ENCODE data around the gene JAKMIP3. TPM values are rescaled to one million over a fixed set of nuclear protein-coding genes. Genes with fewer than 3 reads are reported as not detected.

JAKMIP3 gene
- total and polyA plus RNA-seq, 2 donors: 0.19 to 0.39 TPM

GRCh38 chr10:132103116-132103910, 37.6 kb downstream of the JAKMIP3 start:
- H3K9me3 ChIP-seq (ENCODE audit: control insufficient read depth in 2 of 2, insufficient read depth in 1 of 2, low read length in 1 of 2): no peaks in the 10 kb centered on the region
- no peaks in the 10 kb centered on the region for H3K36me3 ChIP-seq (ENCODE audit: control insufficient read depth in 2 of 2, insufficient read depth in 2 of 2, low read length in 1 of 2)
- no peaks in the 10 kb centered on the region for H3K4me1 ChIP-seq (ENCODE audit: control insufficient read depth in 2 of 2, insufficient read depth in 2 of 2, low read length in 2 of 2)
- no peak overlapping the region for H3K27ac ChIP-seq (ENCODE audit: low read depth in 1 of 2, low read length in 1 of 2)
- H3K4me3 ChIP-seq (ENCODE audit: low read length in 2 of 2): no peak overlapping the region
- WGBS: 79% methylated on average over 7 of the region's 7 CpGs
- DNase-seq (ENCODE audit: low read depth in 6 of 9, low spot score in 9 of 9): no peak
- H3K27me3 ChIP-seq (ENCODE audit: control insufficient read depth in 2 of 2, insufficient read depth in 1 of 2, low read length in 1 of 2): peaks cover 0 to 2% of the 10 kb centered on the region in 2 donors

GRCh38 chr10:132104062-132104461, 38.3 kb downstream of the JAKMIP3 start:
- DNase-seq (ENCODE audit: low read depth in 6 of 9, low spot score in 9 of 9): no peak
- no peaks in the 10 kb centered on the region for H3K36me3 ChIP-seq (ENCODE audit: control insufficient read depth in 2 of 2, insufficient read depth in 2 of 2, low read length in 1 of 2)

GRCh38 chr10:132104471-132105301, 38.9 kb downstream of the JAKMIP3 start:
- Histone ChIP-seq H3K27me3 (ENCODE audit: control insufficient read depth in 2 of 2, insufficient read depth in 1 of 2, low read length in 1 of 2) (no peaks in the 10 kb centered on the region), H3K4me3 (ENCODE audit: low read length in 2 of 2) (no peak overlapping the region), H3K27ac (ENCODE audit: low read depth in 1 of 2, low read length in 1 of 2) (no peak overlapping the region), H3K9me3 (ENCODE audit: control insufficient read depth in 2 of 2, insufficient read depth in 1 of 2, low read length in 1 of 2) (no peaks in the 10 kb centered on the region), H3K4me1 (ENCODE audit: control insufficient read depth in 2 of 2, insufficient read depth in 2 of 2, low read length in 2 of 2) (no peaks in the 10 kb centered on the region), H3K36me3 (ENCODE audit: control insufficient read depth in 2 of 2, insufficient read depth in 2 of 2, low read length in 1 of 2) (no peaks in the 10 kb centered on the region)
- no peak for DNase-seq (ENCODE audit: low read depth in 6 of 9, low spot score in 9 of 9)
- 89% methylated on average over 27 of the region's 27 CpGs for whole genome bisulfite sequencing

More at GRCh38 chr10:132104062-132104461, 38.3 kb downstream of the JAKMIP3 start:
- WGBS: 91% methylated on average over 13 of the region's 13 CpGs
- Histone ChIP-seq H3K4me3 (ENCODE audit: low read length in 2 of 2) (no peak overlapping the region), H3K9me3 (ENCODE audit: control insufficient read depth in 2 of 2, insufficient read depth in 1 of 2, low read length in 1 of 2) (no peaks in the 10 kb centered on the region), H3K4me1 (ENCODE audit: control insufficient read depth in 2 of 2, insufficient read depth in 2 of 2, low read length in 2 of 2) (no peaks in the 10 kb centered on the region), H3K27me3 (ENCODE audit: control insufficient read depth in 2 of 2, insufficient read depth in 1 of 2, low read length in 1 of 2) (peaks cover 0 to under 1% of the 10 kb centered on the region in 2 donors), H3K27ac (ENCODE audit: low read depth in 1 of 2, low read length in 1 of 2) (no peak overlapping the region)

- WGBS: 87% methylated on average over 14 of the region's 14 CpGs
- Histone ChIP-seq H3K4me3 (ENCODE audit: low read length in 2 of 2) (no peak overlapping the region), H3K27ac (ENCODE audit: low read depth in 1 of 2, low read length in 1 of 2) (no peak overlapping the region), H3K9me3 (ENCODE audit: control insufficient read depth in 2 of 2, insufficient read depth in 1 of 2, low read length in 1 of 2) (no peaks in the 10 kb centered on the region), H3K36me3 (ENCODE audit: control insufficient read depth in 2 of 2, insufficient read depth in 2 of 2, low read length in 1 of 2) (no peaks in the 10 kb centered on the region), H3K4me1 (ENCODE audit: control insufficient read depth in 2 of 2, insufficient read depth in 2 of 2, low read length in 2 of 2) (no peaks in the 10 kb centered on the region), H3K27me3 (ENCODE audit: control insufficient read depth in 2 of 2, insufficient read depth in 1 of 2, low read length in 1 of 2) (no peaks in the 10 kb centered on the region)
- DNase-seq (ENCODE audit: low read depth in 6 of 9, low spot score in 9 of 9): no peak
Measured at GRCh38 chr10:132105302-132105995, 39.7 kb downstream of the JAKMIP3 start.

- no peak overlapping the region for H3K27ac ChIP-seq (ENCODE audit: low read depth in 1 of 2, low read length in 1 of 2)
- no peaks in the 10 kb centered on the region for H3K27me3 ChIP-seq (ENCODE audit: control insufficient read depth in 2 of 2, insufficient read depth in 1 of 2, low read length in 1 of 2)
- no peak overlapping the region for H3K4me3 ChIP-seq (ENCODE audit: low read length in 2 of 2)
- 95% methylated on average over 15 of the region's 15 CpGs for WGBS
- H3K36me3 ChIP-seq (ENCODE audit: control insufficient read depth in 2 of 2, insufficient read depth in 2 of 2, low read length in 1 of 2): no peaks in the 10 kb centered on the region
- no peak for DNase-seq (ENCODE audit: low read depth in 6 of 9, low spot score in 9 of 9)
- H3K4me1 ChIP-seq (ENCODE audit: control insufficient read depth in 2 of 2, insufficient read depth in 2 of 2, low read length in 2 of 2): no peaks in the 10 kb centered on the region
- H3K9me3 ChIP-seq (ENCODE audit: control insufficient read depth in 2 of 2, insufficient read depth in 1 of 2, low read length in 1 of 2): no peaks in the 10 kb centered on the region
Measured at GRCh38 chr10:132106431-132106830, 40.7 kb downstream of the JAKMIP3 start.

- no peak overlapping the region for H3K4me3 ChIP-seq (ENCODE audit: low read length in 2 of 2)
- DNase-seq (ENCODE audit: low read depth in 6 of 9, low spot score in 9 of 9): no peak
- no peaks in the 10 kb centered on the region for H3K36me3 ChIP-seq (ENCODE audit: control insufficient read depth in 2 of 2, insufficient read depth in 2 of 2, low read length in 1 of 2)
- H3K27me3 ChIP-seq (ENCODE audit: control insufficient read depth in 2 of 2, insufficient read depth in 1 of 2, low read length in 1 of 2): no peaks in the 10 kb centered on the region
- no peak overlapping the region for H3K27ac ChIP-seq (ENCODE audit: low read depth in 1 of 2, low read length in 1 of 2)
- H3K4me1 ChIP-seq (ENCODE audit: control insufficient read depth in 2 of 2, insufficient read depth in 2 of 2, low read length in 2 of 2): no peaks in the 10 kb centered on the region
- H3K9me3 ChIP-seq (ENCODE audit: control insufficient read depth in 2 of 2, insufficient read depth in 1 of 2, low read length in 1 of 2): no peaks in the 10 kb centered on the region
- 88% methylated on average over 27 of the region's 27 CpGs for WGBS
Measured at GRCh38 chr10:132107186-132107948, 41.6 kb downstream of the JAKMIP3 start.

GRCh38 chr10:132107949-132108877, 42.5 kb downstream of the JAKMIP3 start:
- Histone ChIP-seq H3K4me1 (ENCODE audit: control insufficient read depth in 2 of 2, insufficient read depth in 2 of 2, low read length in 2 of 2) (no peaks in the 10 kb centered on the region), H3K27me3 (ENCODE audit: control insufficient read depth in 2 of 2, insufficient read depth in 1 of 2, low read length in 1 of 2) (no peaks in the 10 kb centered on the region), H3K27ac (ENCODE audit: low read depth in 1 of 2, low read length in 1 of 2) (no peak overlapping the region), H3K36me3 (ENCODE audit: control insufficient read depth in 2 of 2, insufficient read depth in 2 of 2, low read length in 1 of 2) (no peaks in the 10 kb centered on the region), H3K9me3 (ENCODE audit: control insufficient read depth in 2 of 2, insufficient read depth in 1 of 2, low read length in 1 of 2) (no peaks in the 10 kb centered on the region), H3K4me3 (ENCODE audit: low read length in 2 of 2) (no peak overlapping the region)
- no peak for DNase-seq (ENCODE audit: low read depth in 6 of 9, low spot score in 9 of 9)
- WGBS: 84% methylated on average over 13 of the region's 13 CpGs

Measured in thymus (tissue), 11 donors.